GM12864 (cell line): ENCODE measurements around the gene GATA6.

Experiments used
- DNase-seq: peaks from one replicate; pipeline ENCODE4 v3.0.0-alpha.2; 2011; ENCODE audit warnings: low read depth
- H3K4me3 ChIP-seq: 2 replicates; pipeline ENCODE4 v1.5.1; 2011; ENCODE audit warnings: mild to moderate bottlenecking, low read depth, low read length, control low read depth
- CTCF ChIP-seq: IDR thresholded peaks from 2 replicates; pipeline ENCODE4 v1.5.1; 2011; ENCODE audit warnings: low read depth, mild to moderate bottlenecking, moderate library complexity, low read length, control low read depth, inconsistent platforms; ENCODE audit errors: missing control alignments

GATA6 gene

DNA sequence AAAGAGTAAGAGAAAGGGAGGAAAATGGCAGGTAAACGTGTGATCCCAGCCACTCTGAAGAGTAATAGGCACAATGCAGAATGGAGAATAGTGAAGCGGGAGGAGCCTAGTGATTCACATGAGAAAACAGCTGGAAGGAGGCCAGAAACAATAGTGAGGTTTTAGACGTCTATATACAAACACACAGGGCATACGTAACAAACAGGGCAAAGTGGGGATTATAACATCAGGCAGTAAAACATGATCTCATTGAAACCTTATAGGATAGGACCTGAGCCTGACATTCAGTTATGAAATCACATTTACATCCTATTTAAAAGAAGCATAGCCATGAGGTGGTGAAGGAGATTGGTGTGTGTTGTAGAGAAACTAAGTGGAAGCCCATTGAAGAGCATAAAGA, 33.0 kb upstream of the GATA6 start:
- H3K4me3 ChIP-seq = no peak overlapping the region
- no peak for DNase-seq
- TF ChIP-seq CTCF = no peak

DNA sequence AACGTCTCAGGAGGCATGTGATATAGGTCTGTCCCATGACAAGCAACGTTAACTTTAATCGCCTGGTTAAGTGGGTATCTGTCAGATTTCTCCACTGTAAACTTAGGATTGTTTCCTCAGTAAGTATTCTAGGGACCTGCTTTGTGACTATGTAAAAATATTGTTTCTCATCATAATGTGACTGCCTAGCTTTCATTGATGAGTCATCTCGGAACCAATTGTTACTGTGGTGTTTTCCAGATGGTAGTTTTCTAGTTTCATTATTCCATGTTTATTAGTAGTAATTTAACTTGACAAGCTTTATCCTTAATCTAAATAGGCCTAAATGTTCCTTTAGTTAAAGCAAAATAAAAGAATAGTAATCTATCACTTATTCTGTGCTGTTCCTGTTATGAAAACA, 28.2 kb upstream of the GATA6 start:
- DNase-seq = no peak
- TF ChIP-seq CTCF = no peak
- no peak overlapping the region for H3K4me3 ChIP-seq

DNA sequence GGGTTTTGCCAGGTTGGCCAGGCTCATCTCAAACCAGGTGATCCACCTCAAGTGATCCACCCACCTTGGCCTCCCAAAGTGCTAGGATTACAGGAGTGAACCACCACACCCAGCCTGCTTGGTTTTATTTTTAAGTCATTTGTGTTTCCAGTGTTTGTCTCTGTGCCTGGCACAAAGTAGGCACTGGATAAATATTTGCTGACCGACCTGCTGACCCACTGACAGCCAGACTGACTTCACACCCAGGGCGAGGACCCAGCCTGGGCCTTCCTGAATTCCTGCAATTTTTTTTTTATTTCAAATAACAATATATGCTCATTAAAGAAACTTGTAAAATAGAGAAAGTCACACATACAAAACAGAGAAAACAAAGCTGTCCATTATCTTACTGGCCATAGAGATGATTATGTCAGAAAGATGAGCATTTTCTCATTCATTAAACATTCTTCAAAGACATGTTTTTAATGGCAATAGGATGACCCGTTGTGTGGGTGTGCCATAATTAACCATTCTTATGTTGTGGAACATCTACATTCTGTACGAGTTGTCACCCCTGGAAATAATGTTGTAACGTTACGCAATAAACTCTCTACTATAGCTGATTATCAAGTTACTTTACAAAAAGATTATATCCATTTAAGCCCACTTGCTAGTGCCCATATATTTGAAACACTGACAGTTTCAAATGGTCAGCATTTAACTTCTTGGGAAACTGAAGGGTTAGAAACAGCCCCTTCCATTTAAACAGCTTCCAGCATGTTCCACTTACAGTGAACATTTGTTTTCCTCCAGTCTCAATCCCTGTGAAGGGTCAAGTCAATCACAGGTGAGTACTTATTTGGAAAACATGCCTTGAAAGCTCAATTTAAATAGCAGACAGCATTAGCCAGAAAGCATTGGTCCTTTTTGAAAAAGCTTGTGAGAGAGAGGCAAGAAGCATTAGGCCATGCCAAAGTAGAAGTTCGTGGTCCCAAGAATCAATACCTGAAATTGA, 25.7 kb upstream of the GATA6 start:
- no peak for DNase-seq
- TF ChIP-seq CTCF = no peak
- no peak overlapping the region for H3K4me3 ChIP-seq

DNA sequence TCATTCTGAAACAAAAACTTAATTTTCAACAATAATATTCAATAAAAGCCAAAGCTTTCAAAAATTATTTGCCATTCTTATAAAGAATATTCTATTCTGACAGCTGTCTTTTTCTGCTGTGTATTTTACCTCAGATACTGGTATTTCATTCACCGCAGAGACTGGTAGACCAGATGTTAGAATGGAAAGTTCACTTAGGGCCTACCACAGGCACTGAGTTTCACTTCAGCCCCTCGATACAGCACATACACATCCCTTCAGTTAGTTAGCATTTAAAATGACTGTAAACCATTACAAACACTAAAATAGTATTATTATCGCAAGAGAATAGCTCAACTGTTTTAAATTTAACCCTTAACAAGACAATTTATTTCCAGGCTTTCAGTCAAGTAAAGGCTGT, 24.2 kb upstream of the GATA6 start:
- no peak for TF ChIP-seq CTCF
- H3K4me3 ChIP-seq = no peak overlapping the region
- no peak for DNase-seq

DNA sequence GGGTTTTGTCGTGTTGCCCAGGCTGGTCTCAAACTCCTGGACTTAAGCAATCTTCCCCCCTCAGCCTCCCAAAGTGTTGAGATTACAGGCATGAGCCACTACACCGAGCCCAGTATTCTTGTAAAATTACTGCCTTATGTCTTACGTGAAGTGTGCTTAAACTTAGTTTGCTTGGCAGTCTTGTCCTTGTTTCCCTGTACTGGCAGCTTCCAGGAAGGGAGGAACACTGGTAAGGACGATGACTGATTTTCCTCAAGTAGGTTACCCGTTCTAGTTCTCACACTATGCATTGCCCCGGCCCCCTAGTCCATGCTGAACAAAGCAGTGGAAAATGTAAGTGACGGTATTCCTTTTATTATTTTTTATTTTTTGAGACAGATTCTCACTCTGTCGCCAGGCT, 19.7 kb upstream of the GATA6 start:
- TF ChIP-seq CTCF = no peak
- DNase-seq = no peak
- no peak overlapping the region for H3K4me3 ChIP-seq

GRCh38 chr18:22152093-22152492, 17.3 kb upstream of the GATA6 start:
- DNase-seq = no peak
- no peak for TF ChIP-seq CTCF
- H3K4me3 ChIP-seq = no peak overlapping the region

GRCh38 chr18:22153428-22153827, 16.0 kb upstream of the GATA6 start:
- H3K4me3 ChIP-seq = no peak overlapping the region
- no peak for DNase-seq
- no peak for TF ChIP-seq CTCF
